ENCODE measurements around the gene RBM4.

Gene RBM4

GRCh38 chr11:66649903-66650302 is 11.4 kb downstream of the RBM4 start:
- Histone ChIP-seq H3K4me1 (ENCODE audit: insufficient read depth, low read length) (no peaks in the 10 kb centered on the region), H3K36me3 (ENCODE audit: insufficient read depth, low read length) (peaks cover 71% of the 10 kb centered on the region), H3K9me3 (ENCODE audit: low read length) (no peaks in the 10 kb centered on the region), H3K27me3 (ENCODE audit: insufficient read depth, low read length) (no peaks in the 10 kb centered on the region), H3K4me3 (ENCODE audit: low read length) (no peak overlapping the region), H2AFZ (ENCODE audit: low read depth, low read length) (no peak overlapping the region)

GRCh38 chr11:66651016-66651415 is 12.5 kb downstream of the RBM4 start:
- Histone ChIP-seq H3K36me3 (ENCODE audit: insufficient read depth, low read length) (peaks cover 64% of the 10 kb centered on the region), H3K27me3 (ENCODE audit: insufficient read depth, low read length) (no peaks in the 10 kb centered on the region)

GRCh38 chr11:66652651-66653050 is 14.1 kb downstream of the RBM4 start:
- H3K9me3 ChIP-seq (ENCODE audit: low read length): no peaks in the 10 kb centered on the region
- H2AFZ ChIP-seq (ENCODE audit: low read depth, low read length): no peak overlapping the region
- no peaks in the 10 kb centered on the region for H3K4me1 ChIP-seq (ENCODE audit: insufficient read depth, low read length)
- no peak overlapping the region for H3K4me3 ChIP-seq (ENCODE audit: low read length)
- peaks cover 54% of the 10 kb centered on the region for H3K36me3 ChIP-seq (ENCODE audit: insufficient read depth, low read length)
- no peaks in the 10 kb centered on the region for H3K27me3 ChIP-seq (ENCODE audit: insufficient read depth, low read length)

More at GRCh38 chr11:66651016-66651415, 12.5 kb downstream of the RBM4 start:
- H3K4me1 ChIP-seq (ENCODE audit: insufficient read depth, low read length): no peaks in the 10 kb centered on the region
- H2AFZ ChIP-seq (ENCODE audit: low read depth, low read length): no peak overlapping the region
- no peak overlapping the region for H3K4me3 ChIP-seq (ENCODE audit: low read length)
- no peaks in the 10 kb centered on the region for H3K9me3 ChIP-seq (ENCODE audit: low read length)

- Histone ChIP-seq H2AFZ (ENCODE audit: low read depth, low read length) (no peak overlapping the region), H3K9me3 (ENCODE audit: low read length) (no peaks in the 10 kb centered on the region), H3K36me3 (ENCODE audit: insufficient read depth, low read length) (peaks cover 55% of the 10 kb centered on the region), H3K4me3 (ENCODE audit: low read length) (no peak overlapping the region), H3K4me1 (ENCODE audit: insufficient read depth, low read length) (no peaks in the 10 kb centered on the region), H3K27me3 (ENCODE audit: insufficient read depth, low read length) (no peaks in the 10 kb centered on the region)
Measured at GRCh38 chr11:66653123-66653522, 14.6 kb downstream of the RBM4 start.

- Histone ChIP-seq H3K4me1 (ENCODE audit: insufficient read depth, low read length) (no peaks in the 10 kb centered on the region), H3K36me3 (ENCODE audit: insufficient read depth, low read length) (peaks cover 56% of the 10 kb centered on the region), H2AFZ (ENCODE audit: low read depth, low read length) (no peak overlapping the region), H3K9me3 (ENCODE audit: low read length) (no peaks in the 10 kb centered on the region), H3K27me3 (ENCODE audit: insufficient read depth, low read length) (no peaks in the 10 kb centered on the region), H3K4me3 (ENCODE audit: low read length) (no peak overlapping the region)
Measured at GRCh38 chr11:66659763-66660162, 21.3 kb downstream of the RBM4 start.

GRCh38 chr11:66663741-66664296 is 25.3 kb downstream of the RBM4 start:
- no peaks in the 10 kb centered on the region for H3K27me3 ChIP-seq (ENCODE audit: insufficient read depth, low read length)

GRCh38 chr11:66665369-66665768 is 26.9 kb downstream of the RBM4 start:
- Histone ChIP-seq H3K9me3 (ENCODE audit: low read length) (no peaks in the 10 kb centered on the region), H3K4me3 (ENCODE audit: low read length) (no peak overlapping the region), H3K4me1 (ENCODE audit: insufficient read depth, low read length) (no peaks in the 10 kb centered on the region), H3K36me3 (ENCODE audit: insufficient read depth, low read length) (peaks cover 76% of the 10 kb centered on the region), H3K27me3 (ENCODE audit: insufficient read depth, low read length) (no peaks in the 10 kb centered on the region), H2AFZ (ENCODE audit: low read depth, low read length) (no peak overlapping the region)

More at GRCh38 chr11:66663741-66664296, 25.3 kb downstream of the RBM4 start:
- no peaks in the 10 kb centered on the region for H3K9me3 ChIP-seq (ENCODE audit: low read length)
- H3K4me1 ChIP-seq (ENCODE audit: insufficient read depth, low read length): no peaks in the 10 kb centered on the region
- no peak overlapping the region for H3K4me3 ChIP-seq (ENCODE audit: low read length)
- peaks cover 77% of the 10 kb centered on the region for H3K36me3 ChIP-seq (ENCODE audit: insufficient read depth, low read length)
- no peak overlapping the region for H2AFZ ChIP-seq (ENCODE audit: low read depth, low read length)

- Histone ChIP-seq H3K9me3 (ENCODE audit: low read length) (peaks cover 2% of the 10 kb centered on the region), H3K4me1 (ENCODE audit: insufficient read depth, low read length) (peaks cover 13% of the 10 kb centered on the region), H3K36me3 (ENCODE audit: insufficient read depth, low read length) (peaks cover 64% of the 10 kb centered on the region), H2AFZ (ENCODE audit: low read depth, low read length) (no peak overlapping the region), H3K27me3 (ENCODE audit: insufficient read depth, low read length) (no peaks in the 10 kb centered on the region), H3K4me3 (ENCODE audit: low read length) (no peak overlapping the region)
Measured at GRCh38 chr11:66670816-66671215, 32.3 kb downstream of the RBM4 start.

GRCh38 chr11:66674964-66675602 is 36.6 kb downstream of the RBM4 start:
- H3K27me3 ChIP-seq (ENCODE audit: insufficient read depth, low read length): no peaks in the 10 kb centered on the region
- peaks cover 38% of the 10 kb centered on the region for H3K36me3 ChIP-seq (ENCODE audit: insufficient read depth, low read length)
- no peak overlapping the region for H2AFZ ChIP-seq (ENCODE audit: low read depth, low read length)
- peaks cover 27% of the 10 kb centered on the region for H3K4me1 ChIP-seq (ENCODE audit: insufficient read depth, low read length)
- peak overlapping the region; percentile 95 for H3K4me3 ChIP-seq (ENCODE audit: low read length)
- H3K9me3 ChIP-seq (ENCODE audit: low read length): peaks cover 2% of the 10 kb centered on the region

GRCh38 chr11:66676282-66676919 is 37.9 kb downstream of the RBM4 start:
- H3K9me3 ChIP-seq (ENCODE audit: low read length): peaks cover 2% of the 10 kb centered on the region
- H2AFZ ChIP-seq (ENCODE audit: low read depth, low read length): no peak overlapping the region
- H3K36me3 ChIP-seq (ENCODE audit: insufficient read depth, low read length): peaks cover 26% of the 10 kb centered on the region
- H3K4me1 ChIP-seq (ENCODE audit: insufficient read depth, low read length): peaks cover 27% of the 10 kb centered on the region
- no peaks in the 10 kb centered on the region for H3K27me3 ChIP-seq (ENCODE audit: insufficient read depth, low read length)
- peak overlapping the region; percentile 95 for H3K4me3 ChIP-seq (ENCODE audit: low read length)

- Histone ChIP-seq H2AFZ (ENCODE audit: low read depth, low read length) (peak overlapping the region; percentile 41), H3K27me3 (ENCODE audit: insufficient read depth, low read length) (no peaks in the 10 kb centered on the region), H3K9me3 (ENCODE audit: low read length) (peaks cover 2% of the 10 kb centered on the region), H3K36me3 (ENCODE audit: insufficient read depth, low read length) (peaks cover 24% of the 10 kb centered on the region), H3K4me1 (ENCODE audit: insufficient read depth, low read length) (peaks cover 27% of the 10 kb centered on the region), H3K4me3 (ENCODE audit: low read length) (peak overlapping the region; percentile 95)
Measured at GRCh38 chr11:66676931-66677598, 38.6 kb downstream of the RBM4 start.

GRCh38 chr11:66677599-66678375 is 39.3 kb downstream of the RBM4 start, which contains the start of gene RBM4B:
Gene RBM4B, minus strand, starts transcription at chr11:66677887. Its CDS starts 808 bp downstream, at chr11:66677079.
- Histone ChIP-seq H3K9me3 (ENCODE audit: low read length) (peaks cover 2% of the 10 kb centered on the region), H3K4me3 (ENCODE audit: low read length) (peak within 1 kb of the TSS; percentile 95), H3K36me3 (ENCODE audit: insufficient read depth, low read length) (peaks cover 24% of the 10 kb centered on the region), H2AFZ (ENCODE audit: low read depth, low read length) (peak within 1 kb of the TSS; percentile 41), H3K4me1 (ENCODE audit: insufficient read depth, low read length) (peaks cover 27% of the 10 kb centered on the region), H3K27me3 (ENCODE audit: insufficient read depth, low read length) (no peaks in the 10 kb centered on the region)

All from neuron (in vitro differentiated cells).